ENCODE measurements around the gene CLASP2.
"Not testable (repeated sequence)": the region's sequence is repeated elsewhere in the genome, so short reads cannot be mapped to it uniquely, and the experiment has no call there.

CLASP2 gene

GRCh38 chr3:33453331-33453761, 264.7 kb downstream of the CLASP2 start:
- no peak for DNase-seq (ENCODE audit: low spot score)

DNA sequence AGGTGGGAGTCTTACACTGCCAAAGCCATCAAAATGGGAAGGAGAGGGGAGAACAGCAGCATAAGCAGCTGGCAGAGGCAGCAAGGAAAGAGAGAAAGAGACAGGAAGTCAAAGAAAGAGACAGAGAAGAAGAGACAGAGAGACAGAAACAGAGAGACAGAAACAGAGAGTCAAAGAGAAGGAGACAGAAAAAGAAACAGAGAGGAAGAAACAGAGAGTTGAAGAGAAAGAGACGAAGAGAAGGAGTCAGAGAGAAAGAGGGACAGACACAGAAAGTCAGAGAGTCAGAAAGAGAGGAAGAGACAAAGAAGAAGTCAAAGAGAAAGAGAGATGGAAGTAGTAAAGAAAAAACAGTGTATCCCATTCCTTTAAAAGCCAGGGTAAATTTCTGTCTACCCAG, 266.1 kb downstream of the CLASP2 start:
- DNase-seq (ENCODE audit: low spot score): not testable (repeated sequence)

GRCh38 chr3:33447958-33448357, 270.1 kb downstream of the CLASP2 start:
- DNase-seq (ENCODE audit: low spot score): no peak

DNA sequence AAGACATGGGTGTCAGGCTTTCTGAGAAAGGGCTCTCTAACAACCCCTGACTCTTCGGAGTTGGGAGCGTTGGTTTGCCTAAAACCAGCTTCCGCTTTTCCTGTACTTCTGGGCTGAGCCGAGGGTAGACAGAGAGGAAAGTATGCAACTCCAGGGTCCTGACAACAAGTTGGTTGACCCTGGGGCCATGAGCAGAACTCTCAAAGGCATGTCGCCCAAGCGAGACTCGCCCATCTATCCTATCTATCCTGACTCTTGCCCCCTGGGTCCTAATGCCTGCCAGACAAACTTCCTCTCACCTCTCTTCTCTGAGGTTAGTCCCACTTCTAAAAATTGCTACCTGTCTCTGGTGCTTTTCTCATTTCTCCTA, 270.8 kb downstream of the CLASP2 start:
- DNase-seq (ENCODE audit: low spot score): not testable (repeated sequence)

Measured in CD4-positive, alpha-beta T cell treated with Interleukin-6 at 100 ng/mL for 8 hours (primary cell).